HepG2 (cell line): ENCODE data around the gene RRBP1. TPM values are rescaled to one million over a fixed set of nuclear protein-coding genes. Genes with fewer than 3 reads are reported as not detected.

ENCODE experiments used
- ELF4 ChIP-seq: sonication (generic); formaldehyde crosslinking; IDR thresholded peaks from 2 replicates; pipeline ENCODE4 v1.5.0; 2020; ENCODE audit warnings: missing genetic modification reagents, mild to moderate bottlenecking, moderate library complexity, borderline replicate concordance
- ERF ChIP-seq: IDR thresholded peaks from 2 replicates; pipeline ENCODE4 v1.6.1; 2018; ENCODE audit warnings: missing biosample characterization, missing genetic modification reagents
- GATAD1 ChIP-seq: IDR thresholded peaks from 2 replicates; pipeline ENCODE4 v1.6.1; 2016; ENCODE audit warnings: missing genetic modification reagents, missing compliant biosample characterization
- GPN1 ChIP-seq: sonication (generic); formaldehyde crosslinking; IDR thresholded peaks from 2 replicates; pipeline ENCODE4 v1.5.1; 2020; ENCODE audit warnings: missing genetic modification reagents, borderline replicate concordance
- MED8 ChIP-seq: sonication (generic); formaldehyde crosslinking; IDR thresholded peaks from 2 replicates; pipeline ENCODE4 v1.8.1; 2023; ENCODE audit warnings: mild to moderate bottlenecking, missing genetic modification reagents; ENCODE audit not compliant: insufficient replicate concordance
- SPEN ChIP-seq: sonication (generic); formaldehyde crosslinking; IDR thresholded peaks from 2 replicates; pipeline ENCODE4 v1.5.1; 2020; ENCODE audit warnings: low read depth, mild to moderate bottlenecking, missing genetic modification reagents
- TOE1 ChIP-seq: sonication (generic); formaldehyde crosslinking; IDR thresholded peaks from 2 replicates; pipeline ENCODE4 v1.4.0; 2020; ENCODE audit warnings: mild to moderate bottlenecking, missing genetic modification reagents
- YEATS4 ChIP-seq: sonication (generic); formaldehyde crosslinking; IDR thresholded peaks from 2 replicates; pipeline ENCODE4 v1.4.0; 2020; ENCODE audit warnings: missing genetic modification reagents, borderline replicate concordance
- ZNF563 ChIP-seq: sonication (generic); formaldehyde crosslinking; IDR thresholded peaks from 2 replicates; pipeline ENCODE4 v1.8.0; 2022; ENCODE audit warnings: mild to moderate bottlenecking, moderate library complexity, missing genetic modification reagents
- ZNF781 ChIP-seq: sonication (generic); formaldehyde crosslinking; IDR thresholded peaks from 2 replicates; pipeline ENCODE4 v1.5.1; 2020; ENCODE audit warnings: borderline replicate concordance, mild to moderate bottlenecking, missing genetic modification reagents; ENCODE audit errors: not compliant biosample characterization
- polyA plus RNA-seq, 8 experiments: library from polyadenylated mRNA; depleted of rRNA in 3 of 8; stranded (reverse) in 7 of 8; unstranded in 1 of 8; fragments of >200 nt; fragmentation: Illumina TruSeq in 4 of 8; extraction: Trizol in 4 of 8; gene quantifications; 2 replicates each; pipeline versions ENCODE4 v1.2.1 to v1.2.3, GENCODE V29; 2011 to 2016; ENCODE audit warnings: low read depth in 4 of 8, missing spikeins in 1 of 8, mixed read lengths in 1 of 8; ENCODE audit not compliant: insufficient read depth in 1 of 8
- total RNA-seq, 5 experiments: library from RNA; depleted of rRNA; stranded (reverse); fragments of >200 nt; fragmentation: Illumina TruSeq; extraction: Trizol; gene quantifications; 2 replicates each; pipeline ENCODE4 v1.2.3, GENCODE V29; 2016; ENCODE audit warnings: low read depth in 1 of 5
- TF ChIP-seq, protein P1 (sequence below): sonication (generic); formaldehyde crosslinking; conservative IDR thresholded peaks from 2 replicates; pipeline ENCODE4 v1.5.0; 2020; ENCODE audit warnings: missing genetic modification reagents
- TF ChIP-seq, protein P2 (sequence below): sonication (generic); formaldehyde crosslinking; IDR thresholded peaks from 2 replicates; pipeline ENCODE4 v1.8.0; 2022; ENCODE audit warnings: missing genetic modification reagents, low read depth, mild to moderate bottlenecking, borderline replicate concordance
- TF ChIP-seq, protein P3 (sequence below): sonication (generic); formaldehyde crosslinking; IDR thresholded peaks from 2 replicates; pipeline ENCODE4 v1.4.0; 2020; ENCODE audit warnings: mild to moderate bottlenecking, missing genetic modification reagents, borderline replicate concordance
- TF ChIP-seq, protein P4 (sequence below): sonication (generic); formaldehyde crosslinking; IDR thresholded peaks from 2 replicates; pipeline ENCODE4 v1.5.0; 2020; ENCODE audit warnings: mild to moderate bottlenecking, missing genetic modification reagents, borderline replicate concordance
- TF ChIP-seq, protein P5 (sequence below): sonication (generic); formaldehyde crosslinking; IDR thresholded peaks from 2 replicates; pipeline ENCODE4 v1.4.0; 2020; ENCODE audit warnings: missing genetic modification reagents, borderline replicate concordance

Gene RRBP1
- total and polyA plus RNA-seq, 2 of the 13 experiments (the other 11 are each of a cell fraction or from before 2014, with no cell fraction given): 150 to 222 TPM

DNA sequence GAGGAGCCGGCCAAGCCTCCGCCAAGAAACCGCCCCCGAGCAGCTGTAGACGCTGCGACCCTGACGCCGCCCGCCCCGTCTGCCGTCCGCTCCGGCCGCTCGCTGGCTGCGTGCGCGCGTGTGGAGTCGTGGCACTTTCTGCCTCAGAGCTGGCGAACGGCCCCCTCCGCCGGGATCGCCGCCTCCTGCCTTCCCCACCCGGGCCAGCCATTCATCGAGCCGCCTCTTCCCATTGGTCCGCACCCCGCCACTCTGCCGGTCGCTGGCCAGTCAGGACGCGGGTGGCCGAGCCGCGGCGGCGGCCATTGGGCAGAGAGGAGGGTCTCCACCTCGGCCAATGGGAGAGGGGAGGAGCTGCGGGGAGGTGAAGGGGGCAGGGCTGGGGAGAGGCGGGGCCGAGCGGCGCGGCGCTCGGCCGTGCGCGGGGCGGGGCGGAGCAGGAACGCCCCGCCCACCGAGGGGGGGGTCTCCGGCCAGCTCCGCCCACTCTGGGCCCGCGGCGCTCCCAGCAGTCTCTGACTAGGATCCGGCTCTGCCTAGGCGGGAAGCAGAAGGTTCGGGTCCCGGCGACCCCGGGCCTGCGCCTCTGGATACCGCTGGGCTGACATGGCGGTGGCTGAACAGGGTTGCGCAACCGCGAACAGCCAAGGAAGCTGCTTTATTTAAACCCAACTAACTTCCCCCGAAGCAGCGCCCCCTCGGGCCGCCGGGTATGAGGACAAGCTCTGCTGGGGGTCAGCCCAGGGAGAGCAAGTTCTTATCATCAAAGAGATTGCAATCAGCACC is at the start of gene RRBP1 (continued):
- TF ChIP-seq, protein P1, sequence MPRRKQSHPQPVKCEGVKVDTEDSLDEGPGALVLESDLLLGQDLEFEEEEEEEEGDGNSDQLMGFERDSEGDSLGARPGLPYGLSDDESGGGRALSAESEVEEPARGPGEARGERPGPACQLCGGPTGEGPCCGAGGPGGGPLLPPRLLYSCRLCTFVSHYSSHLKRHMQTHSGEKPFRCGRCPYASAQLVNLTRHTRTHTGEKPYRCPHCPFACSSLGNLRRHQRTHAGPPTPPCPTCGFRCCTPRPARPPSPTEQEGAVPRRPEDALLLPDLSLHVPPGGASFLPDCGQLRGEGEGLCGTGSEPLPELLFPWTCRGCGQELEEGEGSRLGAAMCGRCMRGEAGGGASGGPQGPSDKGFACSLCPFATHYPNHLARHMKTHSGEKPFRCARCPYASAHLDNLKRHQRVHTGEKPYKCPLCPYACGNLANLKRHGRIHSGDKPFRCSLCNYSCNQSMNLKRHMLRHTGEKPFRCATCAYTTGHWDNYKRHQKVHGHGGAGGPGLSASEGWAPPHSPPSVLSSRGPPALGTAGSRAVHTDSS: no peak
- TF ChIP-seq ERF (CRISPR knock-in tag) (peak; percentile 95), ZNF563 (CRISPR knock-in tag) (peak; percentile 88), MED8 (CRISPR knock-in tag) (peak; percentile 86), TOE1 (CRISPR knock-in tag) (no peak; the same call in none of the 2 replicates), GATAD1 (CRISPR knock-in tag) (peak; percentile 64; the same call in 1 of the 2 replicates), SPEN (CRISPR knock-in tag) (peak; percentile 87), YEATS4 (CRISPR knock-in tag) (peak; percentile 94), ELF4 (CRISPR knock-in tag) (peak; percentile 20; the same call in 1 of the 2 replicates), GPN1 (peak; percentile 94), ZNF781 (CRISPR knock-in tag) (no peak)
- TF ChIP-seq, protein P2, sequence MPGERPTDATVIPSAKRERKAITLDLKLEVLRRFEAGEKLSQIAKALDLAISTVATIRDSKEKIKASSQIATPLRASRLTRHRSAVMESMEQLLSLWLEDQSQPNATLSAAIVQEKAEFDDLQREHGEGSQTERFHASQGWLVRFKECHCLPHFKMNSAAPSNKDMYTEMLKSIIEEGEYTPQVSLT: no peak; the same call in 1 of the 2 replicates
- TF ChIP-seq, protein P3, sequence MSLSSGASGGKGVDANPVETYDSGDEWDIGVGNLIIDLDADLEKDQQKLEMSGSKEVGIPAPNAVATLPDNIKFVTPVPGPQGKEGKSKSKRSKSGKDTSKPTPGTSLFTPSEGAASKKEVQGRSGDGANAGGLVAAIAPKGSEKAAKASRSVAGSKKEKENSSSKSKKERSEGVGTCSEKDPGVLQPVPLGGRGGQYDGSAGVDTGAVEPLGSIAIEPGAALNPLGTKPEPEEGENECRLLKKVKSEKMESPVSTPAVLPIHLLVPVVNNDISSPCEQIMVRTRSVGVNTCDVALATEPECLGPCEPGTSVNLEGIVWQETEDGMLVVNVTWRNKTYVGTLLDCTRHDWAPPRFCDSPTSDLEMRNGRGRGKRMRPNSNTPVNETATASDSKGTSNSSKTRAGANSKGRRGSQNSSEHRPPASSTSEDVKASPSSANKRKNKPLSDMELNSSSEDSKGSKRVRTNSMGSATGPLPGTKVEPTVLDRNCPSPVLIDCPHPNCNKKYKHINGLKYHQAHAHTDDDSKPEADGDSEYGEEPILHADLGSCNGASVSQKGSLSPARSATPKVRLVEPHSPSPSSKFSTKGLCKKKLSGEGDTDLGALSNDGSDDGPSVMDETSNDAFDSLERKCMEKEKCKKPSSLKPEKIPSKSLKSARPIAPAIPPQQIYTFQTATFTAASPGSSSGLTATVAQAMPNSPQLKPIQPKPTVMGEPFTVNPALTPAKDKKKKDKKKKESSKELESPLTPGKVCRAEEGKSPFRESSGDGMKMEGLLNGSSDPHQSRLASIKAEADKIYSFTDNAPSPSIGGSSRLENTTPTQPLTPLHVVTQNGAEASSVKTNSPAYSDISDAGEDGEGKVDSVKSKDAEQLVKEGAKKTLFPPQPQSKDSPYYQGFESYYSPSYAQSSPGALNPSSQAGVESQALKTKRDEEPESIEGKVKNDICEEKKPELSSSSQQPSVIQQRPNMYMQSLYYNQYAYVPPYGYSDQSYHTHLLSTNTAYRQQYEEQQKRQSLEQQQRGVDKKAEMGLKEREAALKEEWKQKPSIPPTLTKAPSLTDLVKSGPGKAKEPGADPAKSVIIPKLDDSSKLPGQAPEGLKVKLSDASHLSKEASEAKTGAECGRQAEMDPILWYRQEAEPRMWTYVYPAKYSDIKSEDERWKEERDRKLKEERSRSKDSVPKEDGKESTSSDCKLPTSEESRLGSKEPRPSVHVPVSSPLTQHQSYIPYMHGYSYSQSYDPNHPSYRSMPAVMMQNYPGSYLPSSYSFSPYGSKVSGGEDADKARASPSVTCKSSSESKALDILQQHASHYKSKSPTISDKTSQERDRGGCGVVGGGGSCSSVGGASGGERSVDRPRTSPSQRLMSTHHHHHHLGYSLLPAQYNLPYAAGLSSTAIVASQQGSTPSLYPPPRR (CRISPR knock-in tag): peak; percentile 59; the same call in 1 of the 2 replicates
- TF ChIP-seq, protein P4, sequence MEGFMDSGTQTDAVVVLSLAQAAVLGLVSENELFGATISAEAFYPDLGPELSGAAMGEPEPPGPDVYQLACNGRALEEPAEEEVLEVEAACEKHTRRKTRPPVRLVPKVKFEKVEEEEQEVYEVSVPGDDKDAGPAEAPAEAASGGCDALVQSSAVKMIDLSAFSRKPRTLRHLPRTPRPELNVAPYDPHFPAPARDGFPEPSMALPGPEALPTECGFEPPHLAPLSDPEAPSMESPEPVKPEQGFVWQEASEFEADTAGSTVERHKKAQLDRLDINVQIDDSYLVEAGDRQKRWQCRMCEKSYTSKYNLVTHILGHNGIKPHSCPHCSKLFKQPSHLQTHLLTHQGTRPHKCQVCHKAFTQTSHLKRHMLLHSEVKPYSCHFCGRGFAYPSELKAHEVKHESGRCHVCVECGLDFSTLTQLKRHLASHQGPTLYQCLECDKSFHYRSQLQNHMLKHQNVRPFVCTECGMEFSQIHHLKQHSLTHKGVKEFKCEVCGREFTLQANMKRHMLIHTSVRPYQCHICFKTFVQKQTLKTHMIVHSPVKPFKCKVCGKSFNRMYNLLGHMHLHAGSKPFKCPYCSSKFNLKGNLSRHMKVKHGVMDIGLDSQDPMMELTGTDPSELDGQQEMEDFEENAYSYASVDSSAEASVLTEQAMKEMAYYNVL (CRISPR knock-in tag): peak; percentile 8
- TF ChIP-seq, protein P5, sequence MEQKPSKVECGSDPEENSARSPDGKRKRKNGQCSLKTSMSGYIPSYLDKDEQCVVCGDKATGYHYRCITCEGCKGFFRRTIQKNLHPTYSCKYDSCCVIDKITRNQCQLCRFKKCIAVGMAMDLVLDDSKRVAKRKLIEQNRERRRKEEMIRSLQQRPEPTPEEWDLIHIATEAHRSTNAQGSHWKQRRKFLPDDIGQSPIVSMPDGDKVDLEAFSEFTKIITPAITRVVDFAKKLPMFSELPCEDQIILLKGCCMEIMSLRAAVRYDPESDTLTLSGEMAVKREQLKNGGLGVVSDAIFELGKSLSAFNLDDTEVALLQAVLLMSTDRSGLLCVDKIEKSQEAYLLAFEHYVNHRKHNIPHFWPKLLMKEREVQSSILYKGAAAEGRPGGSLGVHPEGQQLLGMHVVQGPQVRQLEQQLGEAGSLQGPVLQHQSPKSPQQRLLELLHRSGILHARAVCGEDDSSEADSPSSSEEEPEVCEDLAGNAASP (CRISPR knock-in tag): peak; percentile 77; the same call in 1 of the 2 replicates
